Thyroid gland (tissue), 4 donors: Measurements from ENCODE around the gene MYRFL. TPM values are rescaled to one million over a fixed set of nuclear protein-coding genes. Genes with fewer than 3 reads are reported as not detected.

Experiments used
- DNase-seq, 2 donors: peaks; one replicate each; pipeline ENCODE4 v3.0.0-alpha.2; 2019
- H3K27ac ChIP-seq, 3 donors: fragments of 200-600 bp; sonication (generic); 1 replicate in 2 of 3; 2 replicates in 1 of 3; pipeline ENCODE4 v1.5.1; 2016 to 2019; ENCODE audit warnings: mild to moderate bottlenecking in 1 of 3, moderate library complexity in 1 of 3
- H3K27me3 ChIP-seq: fragments of 200-600 bp; sonication (generic); one replicate; pipeline ENCODE4 v1.5.1; 2019
- H3K36me3 ChIP-seq, 2 donors: fragments of 200-600 bp; sonication (generic); one replicate each; pipeline ENCODE4 v1.5.1; 2016 to 2019
- H3K4me1 ChIP-seq, 2 donors: fragments of 200-600 bp; sonication (generic); one replicate each; pipeline ENCODE4 v1.5.1; 2017 to 2019
- H3K4me3 ChIP-seq, 3 donors: fragments of 200-600 bp; sonication (generic); replicated peaks in 1 of 3; 1 replicate in 2 of 3; 2 replicates in 1 of 3; pipeline ENCODE4 v1.5.1; 2016; ENCODE audit warnings: mild to moderate bottlenecking in 1 of 3
- H3K9me3 ChIP-seq: fragments of 200-600 bp; sonication (generic); one replicate; pipeline ENCODE4 v1.5.1; 2017
- CTCF ChIP-seq, 6 experiments: fragments of 200-600 bp in 3 of 6; fragments of 450-650 bp in 3 of 6; sonication (generic) in 3 of 6; IDR thresholded peaks; one replicate each; pipeline ENCODE4 v1.5.1; 2016 to 2019; ENCODE audit warnings: antibody characterized with exemption in 6 of 6, mild to moderate bottlenecking in 2 of 6, inconsistent platforms in 1 of 6, moderate library complexity in 1 of 6
- POLR2A ChIP-seq, 2 donors: fragments of 450-650 bp; IDR thresholded peaks; one replicate each; pipeline ENCODE4 v1.6.1; 2017; ENCODE audit warnings: antibody characterized with exemption in 2 of 2, mild to moderate bottlenecking in 2 of 2, moderate library complexity in 1 of 2
- WGBS, 2 donors: methylation state at CpG; one replicate each; pipeline ENCODE4 v1.1.5; 2017; 5-methylcytosine and 5-hydroxymethylcytosine counted together
- intact Hi-C: fragments of 100-400 bp; cut with DNase I; formaldehyde crosslinking; loops from one replicate; pipeline ENCODE4 v1.15.1; 2023
- total RNA-seq, 4 donors: library from RNA; depleted of rRNA; stranded (reverse); fragments of >200 nt; gene quantifications; one replicate each; pipeline ENCODE4 v1.2.3, GENCODE V29; 2016

Gene MYRFL
- total RNA-seq, 4 donors from 2014 or later, result 0.40 TPM; not detected in 3

GRCh38 chr12:69910694-69911093 lies 85.7 kb downstream of the MYRFL start:
- 64 to 73% methylated on average over 2 of the region's 2 CpGs for WGBS, 2 donors
- Histone ChIP-seq H3K36me3 (no peaks in the 10 kb centered on the region), H3K4me1 (no peaks in the 10 kb centered on the region), H3K9me3 (no peaks in the 10 kb centered on the region), H3K4me3 (no peak overlapping the region), H3K27me3 (no peaks in the 10 kb centered on the region), H3K27ac (no peak overlapping the region)
- no peak for DNase-seq
- intact Hi-C loops, result no loop called here
- no peak for TF ChIP-seq POLR2A (IDR thresholded peaks at IDR 0.05)
- TF ChIP-seq CTCF (IDR thresholded peaks at IDR 0.05), result no peak

GRCh38 chr12:69913526-69913925 lies 88.5 kb downstream of the MYRFL start:
- DNase-seq, result no peak
- no peak overlapping the region for H3K4me3 ChIP-seq
- peaks cover 8 to 9% of the 10 kb centered on the region in 2 donors for H3K4me1 ChIP-seq
- no peaks in the 10 kb centered on the region for H3K36me3 ChIP-seq
- no peaks in the 10 kb centered on the region for H3K27me3 ChIP-seq
- TF ChIP-seq CTCF (IDR thresholded peaks at IDR 0.05) (no peak), POLR2A (IDR thresholded peaks at IDR 0.05) (no peak)
- 72 to 75% methylated on average over 3 of the region's 3 CpGs for WGBS, 2 donors
- H3K9me3 ChIP-seq, result no peaks in the 10 kb centered on the region
- no peak overlapping the region for H3K27ac ChIP-seq
- intact Hi-C loops, result no loop called here

- TF ChIP-seq CTCF (IDR thresholded peaks at IDR 0.05), result no peak
- Histone ChIP-seq H3K27ac (no peak overlapping the region), H3K36me3 (no peaks in the 10 kb centered on the region), H3K4me3 (no peak overlapping the region), H3K9me3 (no peaks in the 10 kb centered on the region), H3K27me3 (no peaks in the 10 kb centered on the region), H3K4me1 (peaks cover 20 to 24% of the 10 kb centered on the region in 2 donors)
- no peak for DNase-seq
- intact Hi-C loops, result no loop called here
- WGBS, 2 donors, result 84 to 88% methylated on average over 2 of the region's 2 CpGs
These were observed 90.9 kb downstream of the MYRFL start for GRCh38 chr12:69915964-69916363.

- 26 to 37% methylated on average over 5 of the region's 5 CpGs for WGBS, 2 donors
- Histone ChIP-seq H3K27me3 (no peaks in the 10 kb centered on the region), H3K9me3 (no peaks in the 10 kb centered on the region), H3K36me3 (no peaks in the 10 kb centered on the region), H3K4me3 (no peak overlapping the region), H3K4me1 (peaks cover 20 to 24% of the 10 kb centered on the region in 2 donors), H3K27ac (peak overlapping the region; percentile 0 to 24 (median 15))
- no peak for TF ChIP-seq CTCF (IDR thresholded peaks at IDR 0.05)
- no peak for TF ChIP-seq POLR2A (IDR thresholded peaks at IDR 0.05)
- peak; percentile 67 to 68 for DNase-seq
- intact Hi-C loops, result no loop called here
These were observed 91.7 kb downstream of the MYRFL start for GRCh38 chr12:69916544-69917235.

GRCh38 chr12:69918287-69918686 lies 93.3 kb downstream of the MYRFL start:
- peaks cover 20 to 24% of the 10 kb centered on the region in 2 donors for H3K4me1 ChIP-seq
- TF ChIP-seq CTCF (IDR thresholded peaks at IDR 0.05) (no peak), POLR2A (IDR thresholded peaks at IDR 0.05) (no peak)
- H3K27me3 ChIP-seq, result no peaks in the 10 kb centered on the region
- H3K4me3 ChIP-seq, result no peak overlapping the region
- intact Hi-C loops, result no loop called here
- H3K27ac ChIP-seq, result no peak overlapping the region
- 94 to 98% methylated on average over 2 of the region's 2 CpGs for WGBS, 2 donors
- H3K9me3 ChIP-seq, result no peaks in the 10 kb centered on the region
- DNase-seq, result no peak
- no peaks in the 10 kb centered on the region for H3K36me3 ChIP-seq
